Lower lobe of right lung (tissue), 2 donors: ENCODE results near the gene BSND. TPM values are rescaled to one million over a fixed set of nuclear protein-coding genes. Genes with fewer than 3 reads are reported as not detected.
"Not testable (repeated sequence)": the region's sequence is repeated elsewhere in the genome, so short reads cannot be mapped to it uniquely, and the experiment has no call there.

Experiments
- ATAC-seq, 2 donors: fragments of 200-7000 bp; cut with Tn5 transposase; one replicate each; pipeline ENCODE4 v1.9.1; 2020 to 2022; ENCODE audit warnings: mild to moderate bottlenecking in 2 of 2, moderate library complexity in 2 of 2
- DNase-seq: peaks from one replicate; pipeline ENCODE4 v3.0.0-alpha.2; 2020
- H3K27ac ChIP-seq: fragments of 200-600 bp; one replicate; pipeline ENCODE4 v1.8.0; 2022
- H3K27me3 ChIP-seq: fragments of 200-600 bp; one replicate; pipeline ENCODE4 v1.8.0; 2022; ENCODE audit warnings: low read depth
- H3K36me3 ChIP-seq: fragments of 200-600 bp; one replicate; pipeline ENCODE4 v1.8.0; 2022; ENCODE audit warnings: mild to moderate bottlenecking
- H3K4me1 ChIP-seq: fragments of 200-600 bp; one replicate; pipeline ENCODE4 v1.8.0; 2022
- H3K4me3 ChIP-seq: fragments of 200-600 bp; one replicate; pipeline ENCODE4 v1.8.0; 2022; ENCODE audit warnings: mild to moderate bottlenecking
- H3K9me3 ChIP-seq: fragments of 200-600 bp; one replicate; pipeline ENCODE4 v1.8.0; 2022
- intact Hi-C: fragments of 100-400 bp; cut with DNase I; formaldehyde crosslinking; loops from one replicate; pipeline ENCODE4 v1.11.0; 2022
- total RNA-seq: library from RNA; stranded (reverse); fragmentation: NEBNext Ultra II Directional; extraction: Animal tissue kit (Norgen Biotek cat#: 25700); gene quantifications from one replicate; pipeline ENCODE4 v1.2.1, GENCODE V29; 2021
- TF ChIP-seq, protein P1 (sequence below): fragments of 200-600 bp; IDR thresholded peaks from one replicate; pipeline ENCODE4 v1.8.0; 2022; ENCODE audit warnings: antibody characterized with exemption, mild to moderate bottlenecking
- donor health status: DM: no; HTN: yes; CAD: no; lungs with severe emphysema.

BSND gene
- total RNA-seq, 1 donor from 2014 or later = not detected

DNA sequence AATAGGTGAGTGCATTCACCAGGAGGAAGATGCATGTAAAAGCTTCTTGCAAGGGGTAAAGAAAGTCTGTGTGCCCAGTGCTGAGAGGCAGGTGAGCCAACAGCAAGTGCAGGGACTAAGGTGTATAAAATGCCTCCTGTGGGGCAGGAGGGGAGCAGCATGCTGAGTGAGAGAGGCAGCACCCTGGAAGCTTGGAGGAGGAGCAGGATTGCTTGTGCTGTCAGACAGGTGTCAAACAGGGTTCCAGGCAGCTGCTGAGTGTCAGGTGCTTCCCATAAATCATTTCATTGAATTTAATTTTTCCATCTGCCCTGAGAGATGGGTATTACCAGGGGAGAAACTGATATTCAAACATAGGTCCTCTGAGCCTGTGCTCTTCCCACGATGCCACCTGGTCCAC is 13.9 kb downstream of the BSND start:
- Histone ChIP-seq H3K4me3 (no peak overlapping the region), H3K27ac (no peak overlapping the region), H3K36me3 (no peaks in the 10 kb centered on the region), H3K4me1 (no peaks in the 10 kb centered on the region), H3K9me3 (no peaks in the 10 kb centered on the region), H3K27me3 (no peaks in the 10 kb centered on the region)
- TF ChIP-seq, protein P1, sequence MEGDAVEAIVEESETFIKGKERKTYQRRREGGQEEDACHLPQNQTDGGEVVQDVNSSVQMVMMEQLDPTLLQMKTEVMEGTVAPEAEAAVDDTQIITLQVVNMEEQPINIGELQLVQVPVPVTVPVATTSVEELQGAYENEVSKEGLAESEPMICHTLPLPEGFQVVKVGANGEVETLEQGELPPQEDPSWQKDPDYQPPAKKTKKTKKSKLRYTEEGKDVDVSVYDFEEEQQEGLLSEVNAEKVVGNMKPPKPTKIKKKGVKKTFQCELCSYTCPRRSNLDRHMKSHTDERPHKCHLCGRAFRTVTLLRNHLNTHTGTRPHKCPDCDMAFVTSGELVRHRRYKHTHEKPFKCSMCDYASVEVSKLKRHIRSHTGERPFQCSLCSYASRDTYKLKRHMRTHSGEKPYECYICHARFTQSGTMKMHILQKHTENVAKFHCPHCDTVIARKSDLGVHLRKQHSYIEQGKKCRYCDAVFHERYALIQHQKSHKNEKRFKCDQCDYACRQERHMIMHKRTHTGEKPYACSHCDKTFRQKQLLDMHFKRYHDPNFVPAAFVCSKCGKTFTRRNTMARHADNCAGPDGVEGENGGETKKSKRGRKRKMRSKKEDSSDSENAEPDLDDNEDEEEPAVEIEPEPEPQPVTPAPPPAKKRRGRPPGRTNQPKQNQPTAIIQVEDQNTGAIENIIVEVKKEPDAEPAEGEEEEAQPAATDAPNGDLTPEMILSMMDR = no peak
- no peak for DNase-seq
- no peak for ATAC-seq
- intact Hi-C loops = no loop called here

DNA sequence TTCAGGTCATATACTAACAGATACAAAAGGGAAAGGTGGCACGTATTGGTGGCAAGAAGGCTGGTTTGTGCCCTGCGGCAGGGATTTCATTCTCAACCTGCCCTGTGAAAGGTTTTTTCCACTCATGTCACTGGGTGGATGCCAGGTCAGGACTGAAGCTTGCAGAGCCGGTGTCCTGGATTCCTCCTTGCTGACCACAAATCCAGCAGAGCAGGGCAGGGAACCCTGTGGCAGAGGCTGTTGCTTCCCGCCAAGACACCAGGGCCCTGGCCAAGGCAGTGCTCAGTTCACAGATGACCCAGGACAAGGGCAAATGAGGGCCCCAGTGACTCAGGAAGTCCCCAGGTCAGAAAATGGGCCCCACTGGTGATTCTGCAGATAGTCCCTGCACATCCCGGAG is 16.4 kb downstream of the BSND start:
- Histone ChIP-seq H3K27me3 (no peaks in the 10 kb centered on the region), H3K36me3 (no peaks in the 10 kb centered on the region), H3K4me3 (no peak overlapping the region), H3K4me1 (no peaks in the 10 kb centered on the region), H3K27ac (no peak overlapping the region), H3K9me3 (no peaks in the 10 kb centered on the region)
- intact Hi-C loops = no loop called here
- ATAC-seq = no peak
- TF ChIP-seq, protein P1 = no peak
- DNase-seq = no peak

DNA sequence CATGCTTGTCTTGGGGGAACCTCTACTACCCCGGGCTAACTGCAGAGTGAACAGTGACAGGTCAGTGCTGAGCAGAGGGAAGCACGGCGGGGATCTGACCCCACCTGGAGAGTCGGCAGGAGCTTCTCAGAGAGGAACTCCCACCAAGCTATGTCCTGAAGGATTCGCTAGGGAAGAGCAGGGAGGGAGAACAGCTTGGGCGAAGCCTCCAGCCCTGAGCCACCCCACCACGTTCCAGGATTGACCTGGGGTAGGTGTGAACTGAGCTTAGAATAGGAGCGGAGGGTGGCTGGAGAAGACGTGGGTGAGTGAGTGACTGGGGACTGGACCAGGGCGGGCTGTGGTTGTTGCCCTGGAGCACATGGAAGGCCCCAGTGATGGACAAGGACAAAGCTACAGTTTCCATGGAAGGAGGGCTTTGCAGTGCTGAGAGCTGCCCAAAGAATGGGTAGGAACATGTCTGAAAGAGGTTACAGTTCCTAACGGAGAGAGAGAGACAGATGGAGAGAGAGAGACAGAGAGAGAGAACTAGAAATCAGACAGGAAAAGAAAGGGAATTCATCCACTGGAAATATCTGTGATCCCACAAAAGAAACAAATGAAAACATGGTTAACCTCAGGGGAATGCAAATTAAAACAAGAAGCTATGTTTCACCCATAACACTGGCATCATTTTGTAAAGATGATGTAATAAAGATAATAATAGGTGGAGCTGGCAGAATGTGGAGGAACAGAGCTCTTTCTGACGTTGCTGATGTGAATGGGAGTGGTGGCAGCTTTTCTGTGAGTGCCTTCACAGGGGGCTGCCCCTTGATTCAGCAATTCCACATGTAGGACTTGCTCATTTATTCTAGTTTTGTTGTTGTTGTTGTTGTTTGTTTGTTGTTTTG is 17.2 kb downstream of the BSND start:
- Histone ChIP-seq H3K36me3 (no peaks in the 10 kb centered on the region), H3K4me1 (no peaks in the 10 kb centered on the region), H3K4me3 (no peak overlapping the region), H3K9me3 (no peaks in the 10 kb centered on the region), H3K27me3 (no peaks in the 10 kb centered on the region), H3K27ac (no peak overlapping the region)
- DNase-seq (no peak), ATAC-seq (no peak)
- TF ChIP-seq, protein P1 = no peak
- intact Hi-C loops = no loop called here

DNA sequence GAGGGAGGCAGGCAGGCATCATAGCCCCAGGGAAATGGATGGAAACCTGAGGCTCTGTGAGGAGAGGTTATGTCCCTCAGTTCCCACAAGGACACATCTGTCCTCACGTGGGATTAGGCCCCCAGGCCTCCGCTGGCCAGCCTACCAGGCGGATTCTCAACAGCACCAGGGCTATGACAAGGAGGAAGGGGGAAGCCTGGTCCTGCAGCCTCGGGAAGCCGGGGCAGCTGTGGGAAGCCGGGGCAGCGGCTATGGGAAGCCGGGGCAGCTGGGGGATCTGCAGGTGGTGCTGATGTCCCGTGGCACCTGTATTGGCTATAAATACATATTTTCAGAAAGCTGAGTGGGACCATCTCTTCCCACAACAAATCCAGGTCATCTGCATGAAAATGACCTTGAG is 19.7 kb downstream of the BSND start:
- no peaks in the 10 kb centered on the region for H3K4me1 ChIP-seq
- intact Hi-C loops = no loop called here
- no peak for DNase-seq
- no peak for ATAC-seq
- H3K27ac ChIP-seq = no peak overlapping the region
- H3K9me3 ChIP-seq = no peaks in the 10 kb centered on the region
- no peaks in the 10 kb centered on the region for H3K36me3 ChIP-seq
- TF ChIP-seq, protein P1 = no peak
- H3K27me3 ChIP-seq = no peaks in the 10 kb centered on the region
- H3K4me3 ChIP-seq = no peak overlapping the region

DNA sequence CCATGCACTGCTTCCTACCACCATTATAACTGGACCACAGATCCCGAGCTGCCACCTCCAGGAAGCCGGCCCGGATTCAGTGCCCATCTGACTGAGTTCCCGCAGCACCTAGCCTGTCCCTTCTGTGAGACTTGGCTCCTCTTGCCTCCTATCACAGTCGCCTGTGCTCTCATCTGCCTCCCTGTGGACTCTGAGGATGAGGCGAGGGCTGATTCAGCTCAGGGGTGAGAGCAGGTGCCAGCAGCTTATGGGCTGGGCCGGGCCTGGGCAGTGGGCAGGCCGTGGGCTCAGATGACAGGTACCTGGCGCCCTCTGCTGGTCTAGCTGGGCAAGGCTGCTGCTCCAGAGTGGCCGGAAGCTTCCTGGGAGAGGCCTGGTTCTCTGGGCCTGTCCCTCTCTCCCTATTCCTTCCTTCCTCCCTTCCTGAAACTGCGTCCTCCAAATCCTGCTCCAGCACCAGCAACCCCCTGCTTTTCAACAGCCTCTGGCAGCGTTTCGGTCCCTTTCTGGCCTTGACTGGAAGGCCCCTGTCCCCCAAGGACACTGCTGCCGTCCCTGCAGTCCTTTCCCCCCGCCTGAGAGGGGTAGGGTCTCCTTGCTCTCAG is 23.3 kb downstream of the BSND start:
- Histone ChIP-seq H3K9me3 (no peaks in the 10 kb centered on the region), H3K27me3 (no peaks in the 10 kb centered on the region), H3K4me3 (no peak overlapping the region), H3K27ac (no peak overlapping the region), H3K4me1 (no peaks in the 10 kb centered on the region), H3K36me3 (no peaks in the 10 kb centered on the region)
- peak; percentile 90 for DNase-seq
- intact Hi-C loops = no loop called here
- TF ChIP-seq, protein P1 = peak; percentile 84
- ATAC-seq = peak; percentile 100

DNA sequence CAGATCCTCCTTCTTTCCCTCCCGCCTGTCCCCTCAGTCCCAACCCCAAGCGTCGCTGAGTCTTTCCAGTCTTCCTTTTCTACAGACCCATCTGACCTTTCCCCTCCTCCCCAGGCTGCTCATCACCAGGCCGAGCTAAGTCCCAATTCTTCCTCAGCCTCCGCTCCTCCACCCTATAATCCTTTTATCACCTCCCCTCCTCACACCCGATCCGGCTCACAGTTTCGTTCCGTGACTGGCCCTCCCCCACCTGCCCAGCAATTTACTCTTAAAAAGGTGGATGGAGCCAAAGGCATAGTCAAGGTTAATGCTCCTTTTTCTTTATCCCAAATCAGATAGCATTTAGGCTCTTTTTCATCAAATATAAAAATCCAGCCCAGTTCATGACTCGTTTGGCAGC is 25.4 kb downstream of the BSND start:
- H3K9me3 ChIP-seq, H3K27ac ChIP-seq, intact Hi-C loops, H3K4me3 ChIP-seq, ATAC-seq, H3K27me3 ChIP-seq, H3K36me3 ChIP-seq, H3K4me1 ChIP-seq, DNase-seq: not testable (repeated sequence)

DNA sequence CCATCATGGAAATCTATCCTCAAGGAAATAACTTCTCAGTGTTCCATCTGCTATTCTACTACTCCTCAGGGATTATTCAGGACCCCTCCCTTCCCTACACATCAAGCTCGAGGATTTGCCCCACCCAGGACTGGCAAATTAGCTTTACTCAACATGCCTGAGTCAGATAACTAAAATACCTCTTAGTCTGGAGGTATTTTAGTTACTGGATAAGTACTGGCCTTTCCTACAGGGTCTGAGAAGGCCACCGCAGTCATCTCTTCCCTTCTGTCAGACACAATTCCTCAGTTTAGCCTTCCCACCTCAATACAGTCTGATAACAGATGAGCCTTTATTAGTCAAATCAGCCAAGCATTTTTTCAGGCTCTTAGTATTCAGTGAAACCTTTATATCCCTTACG is 27.9 kb downstream of the BSND start:
- H3K27ac ChIP-seq, H3K27me3 ChIP-seq, ATAC-seq, H3K36me3 ChIP-seq, H3K4me3 ChIP-seq, DNase-seq, intact Hi-C loops, H3K4me1 ChIP-seq, H3K9me3 ChIP-seq: not testable (repeated sequence)

DNA sequence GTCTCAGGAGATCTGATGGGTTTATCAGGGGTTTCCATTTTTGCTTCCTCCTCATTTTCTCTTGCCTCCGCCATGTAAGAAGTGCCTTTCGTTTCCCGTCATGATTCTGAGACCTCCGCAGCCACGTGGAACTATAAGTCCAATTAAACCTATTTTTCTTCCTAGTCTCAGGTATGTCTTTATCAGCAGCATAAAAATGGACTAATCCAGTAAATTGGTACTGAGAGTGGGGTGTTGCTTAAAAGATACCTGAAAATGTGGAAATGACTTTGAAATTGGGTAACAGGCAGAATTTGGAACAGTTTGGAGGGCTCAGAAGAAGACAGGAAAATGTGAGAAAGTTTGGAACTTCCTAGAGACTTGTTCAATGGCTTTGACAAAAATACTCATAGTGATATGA is 32.4 kb downstream of the BSND start:
- H3K27me3 ChIP-seq = peaks cover 10% of the 10 kb centered on the region
- H3K9me3 ChIP-seq, ATAC-seq, H3K4me3 ChIP-seq, DNase-seq, H3K4me1 ChIP-seq, H3K27ac ChIP-seq, intact Hi-C loops, H3K36me3 ChIP-seq: not testable (repeated sequence)
